GM23338 (cell line): ENCODE results near the gene CPSF3. TPM values are rescaled to one million over a fixed set of nuclear protein-coding genes. Genes with fewer than 3 reads are reported as not detected.

Experiments used
- ATAC-seq: fragments of 200-7000 bp; cut with Tn5 transposase; 3 replicates; pipeline ENCODE4 v1.9.1; 2020
- DNase-seq: peaks from one replicate; pipeline ENCODE4 v3.0.0-alpha.2; 2015; ENCODE audit warnings: low spot score
- H2AFZ ChIP-seq: fragments of 200-600 bp; sonication (generic); 2 replicates; pipeline ENCODE4 v1.8.0; 2016; ENCODE audit warnings: antibody characterized with exemption, mild to moderate bottlenecking, moderate library complexity
- H3F3A ChIP-seq: fragments of 200-600 bp; sonication (generic); replicated peaks from 2 replicates; pipeline ENCODE4 v1.8.0; 2017; ENCODE audit warnings: antibody characterized with exemption, mixed run types, low read depth
- H3K27ac ChIP-seq: fragments of 200-600 bp; sonication (generic); 2 replicates; pipeline ENCODE4 v1.6.1; 2016; ENCODE audit warnings: low read depth
- H3K27me3 ChIP-seq: fragments of 200-600 bp; sonication (generic); 2 replicates; pipeline ENCODE4 v1.8.0; 2016; ENCODE audit warnings: mild to moderate bottlenecking, mixed run types, moderate library complexity; ENCODE audit not compliant: insufficient read depth
- H3K36me3 ChIP-seq: fragments of 200-600 bp; sonication (generic); 2 replicates; pipeline ENCODE4 v1.8.0; 2016; ENCODE audit warnings: mild to moderate bottlenecking; ENCODE audit not compliant: insufficient read depth
- H3K4me1 ChIP-seq: fragments of 200-600 bp; sonication (generic); 2 replicates; pipeline ENCODE4 v1.8.0; 2016; ENCODE audit warnings: mild to moderate bottlenecking, moderate library complexity; ENCODE audit not compliant: insufficient read depth
- H3K4me2 ChIP-seq: fragments of 200-600 bp; sonication (generic); 2 replicates; pipeline ENCODE4 v1.7.1; 2017; ENCODE audit warnings: mixed run types
- H3K4me3 ChIP-seq: fragments of 200-600 bp; sonication (generic); 2 replicates; pipeline ENCODE4 v1.6.1; 2016; ENCODE audit warnings: mixed run types
- H3K79me2 ChIP-seq: fragments of 200-600 bp; sonication (generic); replicated peaks from 2 replicates; pipeline ENCODE4 v1.8.0; 2017; ENCODE audit warnings: mild to moderate bottlenecking; ENCODE audit not compliant: insufficient read depth
- H3K9me2 ChIP-seq: fragments of 200-600 bp; sonication (generic); 2 replicates; pipeline ENCODE4 v1.8.0; 2017; ENCODE audit not compliant: insufficient read depth
- H4K20me1 ChIP-seq: fragments of 200-600 bp; sonication (generic); replicated peaks from 2 replicates; pipeline ENCODE4 v1.8.0; 2017; ENCODE audit warnings: mild to moderate bottlenecking; ENCODE audit not compliant: insufficient read depth
- H3K27ac Mint-ChIP-seq: 2 replicates; pipeline ENCODE4 v1.8.0; 2020; ENCODE audit warnings: inconsistent platforms, mild to moderate bottlenecking, moderate library complexity, mixed read lengths
- H3K27me3 Mint-ChIP-seq: 3 replicates; pipeline ENCODE4 v1.8.0; 2022; ENCODE audit warnings: low read depth, mild to moderate bottlenecking, moderate library complexity, mixed read lengths, inconsistent platforms; ENCODE audit not compliant: insufficient read depth, poor library complexity
- H3K36me3 Mint-ChIP-seq: 3 replicates; pipeline ENCODE4 v1.8.0; 2021; ENCODE audit warnings: low read depth, mild to moderate bottlenecking, inconsistent platforms, moderate library complexity, mixed read lengths
- H3K4me1 Mint-ChIP-seq: 3 replicates; pipeline ENCODE4 v1.8.0; 2020; ENCODE audit warnings: mild to moderate bottlenecking, inconsistent platforms, mixed read lengths
- H3K4me3 Mint-ChIP-seq: 3 replicates; pipeline ENCODE4 v1.8.0; 2021; ENCODE audit warnings: moderate library complexity, mild to moderate bottlenecking, inconsistent platforms, mixed read lengths
- H3K9me3 Mint-ChIP-seq: 3 replicates; pipeline ENCODE4 v1.8.0; 2020; ENCODE audit warnings: moderate library complexity, mild to moderate bottlenecking, inconsistent platforms, mixed read lengths
- CREB1 ChIP-seq: fragments of 250-450 bp; sonication (Bioruptor Pico); IDR thresholded peaks from 2 replicates; pipeline ENCODE4 v1.5.0; 2020; ENCODE audit warnings: low read depth, mild to moderate bottlenecking, moderate library complexity
- ETS1 ChIP-seq: IDR thresholded peaks from 2 replicates; pipeline ENCODE4 v1.6.1; 2016; ENCODE audit warnings: antibody characterized with exemption
- EZH2 ChIP-seq: fragments of 200-600 bp; sonication (generic); IDR thresholded peaks from one replicate; pipeline ENCODE4 v1.8.0; 2017; ENCODE audit warnings: antibody characterized with exemption, mild to moderate bottlenecking, low read depth; ENCODE audit not compliant: unreplicated experiment
- EZH2phosphoT487 ChIP-seq: fragments of 200-600 bp; sonication (generic); IDR thresholded peaks from one replicate; pipeline ENCODE4 v1.8.1; 2018; ENCODE audit warnings: antibody characterized with exemption; ENCODE audit not compliant: unreplicated experiment
- JUNB ChIP-seq: IDR thresholded peaks from one replicate; pipeline ENCODE4 v1.6.1; 2016; ENCODE audit warnings: antibody characterized with exemption; ENCODE audit not compliant: unreplicated experiment
- NANOG ChIP-seq: IDR thresholded peaks from 2 replicates; pipeline ENCODE4 v1.6.1; 2016; ENCODE audit warnings: antibody characterized with exemption, borderline replicate concordance
- POLR2AphosphoS5 ChIP-seq: IDR thresholded peaks from 2 replicates; pipeline ENCODE4 v1.6.1; 2016; ENCODE audit warnings: antibody characterized with exemption, low read depth
- STAT1 ChIP-seq: IDR thresholded peaks from one replicate; pipeline ENCODE4 v1.6.1; 2016; ENCODE audit warnings: antibody characterized with exemption; ENCODE audit not compliant: unreplicated experiment
- ZNF114 ChIP-seq: fragments of 250-450 bp; sonication (Bioruptor Pico); IDR thresholded peaks from 2 replicates; pipeline ENCODE4 v1.5.0; 2020; ENCODE audit warnings: mild to moderate bottlenecking, moderate library complexity
- ZNF331 ChIP-seq: fragments of 250-450 bp; sonication (Bioruptor Pico); IDR thresholded peaks from 2 replicates; pipeline ENCODE4 v1.5.0; 2020; ENCODE audit warnings: low read depth, mild to moderate bottlenecking, moderate library complexity
- polyA plus RNA-seq: library from polyadenylated mRNA; unstranded; fragments of >200 nt; fragmentation: Nextera tagmentation; extraction: Ambion mirVana; gene quantifications from 2 replicates; pipeline ENCODE4 v1.2.1, GENCODE V29; 2016
- total RNA-seq: library from RNA; depleted of rRNA; stranded (reverse); fragments of >200 nt; shearing (Covaris generic); gene quantifications from 2 replicates; pipeline ENCODE4 v1.2.3, GENCODE V29; 2014
- TF ChIP-seq, protein P1 (sequence below): fragments of 250-450 bp; sonication (Bioruptor Pico); IDR thresholded peaks from 2 replicates; pipeline ENCODE4 v1.5.0; 2020; ENCODE audit warnings: mild to moderate bottlenecking, moderate library complexity
- TF ChIP-seq, protein P2 (sequence below): IDR thresholded peaks from one replicate; pipeline ENCODE4 v1.6.1; 2018; ENCODE audit warnings: antibody characterized with exemption; ENCODE audit not compliant: unreplicated experiment
- TF ChIP-seq, protein P3 (sequence below), 2 experiments: fragments of 200-600 bp in 1 of 2; sonication (generic) in 1 of 2; conservative IDR thresholded peaks; 2 replicates each; pipeline versions ENCODE4 v1.5.1 to v1.6.1; 2016 to 2017; ENCODE audit warnings: antibody characterized with exemption in 2 of 2, low read depth in 2 of 2, mild to moderate bottlenecking in 2 of 2, moderate library complexity in 1 of 2

Gene CPSF3
- total and polyA plus RNA-seq, 2 experiments from 2014 or later: 77.1 to 105 TPM

DNA sequence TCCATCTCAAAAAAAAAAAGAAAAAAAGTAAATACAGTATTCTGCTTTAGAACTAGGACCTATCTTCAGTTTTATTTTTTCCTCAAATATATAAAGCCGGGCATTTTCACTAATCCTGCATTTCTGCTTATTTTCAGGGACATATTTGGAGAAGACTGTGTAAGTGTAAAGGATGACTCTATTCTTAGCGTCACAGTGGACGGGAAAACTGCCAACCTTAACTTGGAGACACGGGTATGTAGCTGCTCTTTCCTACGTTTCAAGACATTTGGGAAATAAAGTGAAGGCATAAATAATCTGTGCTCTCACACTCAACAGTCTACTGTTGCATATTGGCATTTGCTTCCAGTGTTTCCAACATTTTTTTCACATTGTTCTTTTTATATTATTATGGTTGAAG lies 47.8 kb downstream of the CPSF3 start:
- Histone ChIP-seq H3K4me2 (no peak overlapping the region), H3K27ac (no peak overlapping the region), H3K4me1 (peaks cover 10% of the 10 kb centered on the region; the same call in 1 of the 2 replicates), H3K9me2 (0 out of 2 replicates have a peak, but pooled peaks cover under 1% of the 10 kb centered on the region), H2AFZ (no peak overlapping the region), H3K79me2 (no peaks in the 10 kb centered on the region), H3K27me3 (peaks cover 22% of the 10 kb centered on the region), H3K4me3 (no peak overlapping the region), H3K36me3 (no peaks in the 10 kb centered on the region; the same call in 1 of the 2 replicates), H4K20me1 (peaks cover 4% of the 10 kb centered on the region), H3F3A (peaks cover 13% of the 10 kb centered on the region)
- Mint-ChIP-seq H3K4me1 (peaks cover 11% of the 10 kb centered on the region), H3K4me3 (no peak overlapping the region), H3K9me3 (no peaks in the 10 kb centered on the region), H3K27ac (no peak overlapping the region), H3K27me3 (peaks cover 12% of the 10 kb centered on the region), H3K36me3 (peaks cover 39% of the 10 kb centered on the region)
- ATAC-seq: no peak
- no peak for DNase-seq
- no peak for TF ChIP-seq ZNF331 (CRISPR knock-in tag)
- TF ChIP-seq EZH2: no peak
- no peak for TF ChIP-seq STAT1
- TF ChIP-seq, protein P1, sequence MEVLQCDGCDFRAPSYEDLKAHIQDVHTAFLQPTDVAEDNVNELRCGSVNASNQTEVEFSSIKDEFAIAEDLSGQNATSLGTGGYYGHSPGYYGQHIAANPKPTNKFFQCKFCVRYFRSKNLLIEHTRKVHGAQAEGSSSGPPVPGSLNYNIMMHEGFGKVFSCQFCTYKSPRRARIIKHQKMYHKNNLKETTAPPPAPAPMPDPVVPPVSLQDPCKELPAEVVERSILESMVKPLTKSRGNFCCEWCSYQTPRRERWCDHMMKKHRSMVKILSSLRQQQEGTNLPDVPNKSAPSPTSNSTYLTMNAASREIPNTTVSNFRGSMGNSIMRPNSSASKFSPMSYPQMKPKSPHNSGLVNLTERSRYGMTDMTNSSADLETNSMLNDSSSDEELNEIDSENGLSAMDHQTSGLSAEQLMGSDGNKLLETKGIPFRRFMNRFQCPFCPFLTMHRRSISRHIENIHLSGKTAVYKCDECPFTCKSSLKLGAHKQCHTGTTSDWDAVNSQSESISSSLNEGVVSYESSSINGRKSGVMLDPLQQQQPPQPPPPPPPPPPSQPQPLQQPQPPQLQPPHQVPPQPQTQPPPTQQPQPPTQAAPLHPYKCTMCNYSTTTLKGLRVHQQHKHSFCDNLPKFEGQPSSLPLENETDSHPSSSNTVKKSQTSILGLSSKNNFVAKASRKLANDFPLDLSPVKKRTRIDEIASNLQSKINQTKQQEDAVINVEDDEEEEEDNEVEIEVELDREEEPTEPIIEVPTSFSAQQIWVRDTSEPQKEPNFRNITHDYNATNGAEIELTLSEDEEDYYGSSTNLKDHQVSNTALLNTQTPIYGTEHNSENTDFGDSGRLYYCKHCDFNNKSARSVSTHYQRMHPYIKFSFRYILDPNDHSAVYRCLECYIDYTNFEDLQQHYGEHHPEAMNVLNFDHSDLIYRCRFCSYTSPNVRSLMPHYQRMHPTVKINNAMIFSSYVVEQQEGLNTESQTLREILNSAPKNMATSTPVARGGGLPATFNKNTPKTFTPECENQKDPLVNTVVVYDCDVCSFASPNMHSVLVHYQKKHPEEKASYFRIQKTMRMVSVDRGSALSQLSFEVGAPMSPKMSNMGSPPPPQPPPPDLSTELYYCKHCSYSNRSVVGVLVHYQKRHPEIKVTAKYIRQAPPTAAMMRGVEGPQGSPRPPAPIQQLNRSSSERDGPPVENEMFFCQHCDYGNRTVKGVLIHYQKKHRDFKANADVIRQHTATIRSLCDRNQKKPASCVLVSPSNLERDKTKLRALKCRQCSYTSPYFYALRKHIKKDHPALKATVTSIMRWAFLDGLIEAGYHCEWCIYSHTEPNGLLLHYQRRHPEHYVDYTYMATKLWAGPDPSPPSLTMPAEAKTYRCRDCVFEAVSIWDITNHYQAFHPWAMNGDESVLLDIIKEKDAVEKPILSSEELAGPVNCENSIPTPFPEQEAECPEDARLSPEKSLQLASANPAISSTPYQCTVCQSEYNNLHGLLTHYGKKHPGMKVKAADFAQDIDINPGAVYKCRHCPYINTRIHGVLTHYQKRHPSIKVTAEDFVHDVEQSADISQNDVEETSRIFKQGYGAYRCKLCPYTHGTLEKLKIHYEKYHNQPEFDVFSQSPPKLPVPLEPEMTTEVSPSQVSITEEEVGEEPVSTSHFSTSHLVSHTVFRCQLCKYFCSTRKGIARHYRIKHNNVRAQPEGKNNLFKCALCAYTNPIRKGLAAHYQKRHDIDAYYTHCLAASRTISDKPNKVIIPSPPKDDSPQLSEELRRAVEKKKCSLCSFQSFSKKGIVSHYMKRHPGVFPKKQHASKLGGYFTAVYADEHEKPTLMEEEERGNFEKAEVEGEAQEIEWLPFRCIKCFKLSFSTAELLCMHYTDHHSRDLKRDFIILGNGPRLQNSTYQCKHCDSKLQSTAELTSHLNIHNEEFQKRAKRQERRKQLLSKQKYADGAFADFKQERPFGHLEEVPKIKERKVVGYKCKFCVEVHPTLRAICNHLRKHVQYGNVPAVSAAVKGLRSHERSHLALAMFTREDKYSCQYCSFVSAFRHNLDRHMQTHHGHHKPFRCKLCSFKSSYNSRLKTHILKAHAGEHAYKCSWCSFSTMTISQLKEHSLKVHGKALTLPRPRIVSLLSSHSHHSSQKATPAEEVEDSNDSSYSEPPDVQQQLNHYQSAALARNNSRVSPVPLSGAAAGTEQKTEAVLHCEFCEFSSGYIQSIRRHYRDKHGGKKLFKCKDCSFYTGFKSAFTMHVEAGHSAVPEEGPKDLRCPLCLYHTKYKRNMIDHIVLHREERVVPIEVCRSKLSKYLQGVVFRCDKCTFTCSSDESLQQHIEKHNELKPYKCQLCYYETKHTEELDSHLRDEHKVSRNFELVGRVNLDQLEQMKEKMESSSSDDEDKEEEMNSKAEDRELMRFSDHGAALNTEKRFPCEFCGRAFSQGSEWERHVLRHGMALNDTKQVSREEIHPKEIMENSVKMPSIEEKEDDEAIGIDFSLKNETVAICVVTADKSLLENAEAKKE (CRISPR knock-in tag): no peak
- no peak for TF ChIP-seq ETS1
- TF ChIP-seq, protein P2, sequence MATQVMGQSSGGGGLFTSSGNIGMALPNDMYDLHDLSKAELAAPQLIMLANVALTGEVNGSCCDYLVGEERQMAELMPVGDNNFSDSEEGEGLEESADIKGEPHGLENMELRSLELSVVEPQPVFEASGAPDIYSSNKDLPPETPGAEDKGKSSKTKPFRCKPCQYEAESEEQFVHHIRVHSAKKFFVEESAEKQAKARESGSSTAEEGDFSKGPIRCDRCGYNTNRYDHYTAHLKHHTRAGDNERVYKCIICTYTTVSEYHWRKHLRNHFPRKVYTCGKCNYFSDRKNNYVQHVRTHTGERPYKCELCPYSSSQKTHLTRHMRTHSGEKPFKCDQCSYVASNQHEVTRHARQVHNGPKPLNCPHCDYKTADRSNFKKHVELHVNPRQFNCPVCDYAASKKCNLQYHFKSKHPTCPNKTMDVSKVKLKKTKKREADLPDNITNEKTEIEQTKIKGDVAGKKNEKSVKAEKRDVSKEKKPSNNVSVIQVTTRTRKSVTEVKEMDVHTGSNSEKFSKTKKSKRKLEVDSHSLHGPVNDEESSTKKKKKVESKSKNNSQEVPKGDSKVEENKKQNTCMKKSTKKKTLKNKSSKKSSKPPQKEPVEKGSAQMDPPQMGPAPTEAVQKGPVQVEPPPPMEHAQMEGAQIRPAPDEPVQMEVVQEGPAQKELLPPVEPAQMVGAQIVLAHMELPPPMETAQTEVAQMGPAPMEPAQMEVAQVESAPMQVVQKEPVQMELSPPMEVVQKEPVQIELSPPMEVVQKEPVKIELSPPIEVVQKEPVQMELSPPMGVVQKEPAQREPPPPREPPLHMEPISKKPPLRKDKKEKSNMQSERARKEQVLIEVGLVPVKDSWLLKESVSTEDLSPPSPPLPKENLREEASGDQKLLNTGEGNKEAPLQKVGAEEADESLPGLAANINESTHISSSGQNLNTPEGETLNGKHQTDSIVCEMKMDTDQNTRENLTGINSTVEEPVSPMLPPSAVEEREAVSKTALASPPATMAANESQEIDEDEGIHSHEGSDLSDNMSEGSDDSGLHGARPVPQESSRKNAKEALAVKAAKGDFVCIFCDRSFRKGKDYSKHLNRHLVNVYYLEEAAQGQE: no peak
- no peak for TF ChIP-seq ZNF114 (CRISPR knock-in tag)
- TF ChIP-seq, protein P3, sequence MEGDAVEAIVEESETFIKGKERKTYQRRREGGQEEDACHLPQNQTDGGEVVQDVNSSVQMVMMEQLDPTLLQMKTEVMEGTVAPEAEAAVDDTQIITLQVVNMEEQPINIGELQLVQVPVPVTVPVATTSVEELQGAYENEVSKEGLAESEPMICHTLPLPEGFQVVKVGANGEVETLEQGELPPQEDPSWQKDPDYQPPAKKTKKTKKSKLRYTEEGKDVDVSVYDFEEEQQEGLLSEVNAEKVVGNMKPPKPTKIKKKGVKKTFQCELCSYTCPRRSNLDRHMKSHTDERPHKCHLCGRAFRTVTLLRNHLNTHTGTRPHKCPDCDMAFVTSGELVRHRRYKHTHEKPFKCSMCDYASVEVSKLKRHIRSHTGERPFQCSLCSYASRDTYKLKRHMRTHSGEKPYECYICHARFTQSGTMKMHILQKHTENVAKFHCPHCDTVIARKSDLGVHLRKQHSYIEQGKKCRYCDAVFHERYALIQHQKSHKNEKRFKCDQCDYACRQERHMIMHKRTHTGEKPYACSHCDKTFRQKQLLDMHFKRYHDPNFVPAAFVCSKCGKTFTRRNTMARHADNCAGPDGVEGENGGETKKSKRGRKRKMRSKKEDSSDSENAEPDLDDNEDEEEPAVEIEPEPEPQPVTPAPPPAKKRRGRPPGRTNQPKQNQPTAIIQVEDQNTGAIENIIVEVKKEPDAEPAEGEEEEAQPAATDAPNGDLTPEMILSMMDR (conservative IDR thresholded peaks at IDR 0.05; ENCODE audit: low read depth in 2 of 2): no peak
- TF ChIP-seq EZH2phosphoT487: no peak
- no peak for TF ChIP-seq JUNB
- TF ChIP-seq NANOG: no peak
- TF ChIP-seq POLR2AphosphoS5: no peak
- no peak for TF ChIP-seq CREB1 (CRISPR knock-in tag)
